ENCODE results near the gene NIPA2. TPM values are rescaled to one million over a fixed set of nuclear protein-coding genes. Genes with fewer than 3 reads are reported as not detected.

The NIPA2 gene
- 81.0 TPM for total RNA-seq (ENCODE audit: unreplicated experiment)
- long read RNA-seq, transcript NIPA2-201 (8 exons, 3,233 nt), result minor isoform, 15 of 108 reads
- long read RNA-seq, transcript NIPA2-203 (6 exons, 2,280 nt), result major isoform, 47 of 108 reads
- long read RNA-seq, transcript NIPA2-204 (7 exons, 3,130 nt), result minor isoform, 11 of 108 reads
- long read RNA-seq, partial matches to known transcripts, result 0 of 108 reads
- long read RNA-seq, other reads (novel, unspliced or antisense), result 31 of 108 reads

GRCh38 chr15:22838292-22839042, at the start of gene NIPA2:
Gene NIPA2, plus strand, starts transcription at chr15:22838666. Its CDS starts 13,066 bp downstream, at chr15:22851732.
- Mint-ChIP-seq H3K27ac (ENCODE audit: unreplicated experiment) (peak within 1 kb of the TSS; percentile 97), H3K36me3 (ENCODE audit: low read depth, unreplicated experiment) (peaks cover 13% of the 10 kb centered on the region), H3K9me3 (ENCODE audit: unreplicated experiment) (no peaks in the 10 kb centered on the region), H3K4me1 (ENCODE audit: unreplicated experiment) (peaks cover 22% of the 10 kb centered on the region), H3K4me3 (ENCODE audit: unreplicated experiment) (peak within 1 kb of the TSS; percentile 98), H3K27me3 (ENCODE audit: unreplicated experiment) (peaks cover 4% of the 10 kb centered on the region)
- no peak for TF ChIP-seq CTCF (IDR thresholded peaks at IDR 0.05; ENCODE audit: unreplicated experiment)
- peak; percentile 99 for DNase-seq (ENCODE audit: low spot score)

GRCh38 chr15:22794063-22794462, 44.4 kb upstream of the NIPA2 start:
- Mint-ChIP-seq H3K4me3 (ENCODE audit: unreplicated experiment) (no peak overlapping the region), H3K9me3 (ENCODE audit: unreplicated experiment) (no peaks in the 10 kb centered on the region), H3K36me3 (ENCODE audit: low read depth, unreplicated experiment) (peaks cover 18% of the 10 kb centered on the region), H3K4me1 (ENCODE audit: unreplicated experiment) (peaks cover 6% of the 10 kb centered on the region), H3K27me3 (ENCODE audit: unreplicated experiment) (peaks cover 7% of the 10 kb centered on the region), H3K27ac (ENCODE audit: unreplicated experiment) (no peak overlapping the region)
- no peak for DNase-seq (ENCODE audit: low spot score)
- no peak for TF ChIP-seq CTCF (IDR thresholded peaks at IDR 0.05; ENCODE audit: unreplicated experiment)

GRCh38 chr15:22794621-22795167, 43.8 kb upstream of the NIPA2 start:
- H3K36me3 Mint-ChIP-seq (ENCODE audit: low read depth, unreplicated experiment), result peaks cover 13% of the 10 kb centered on the region
- no peak overlapping the region for H3K4me3 Mint-ChIP-seq (ENCODE audit: unreplicated experiment)
- peaks cover 6% of the 10 kb centered on the region for H3K4me1 Mint-ChIP-seq (ENCODE audit: unreplicated experiment)
- no peak overlapping the region for H3K27ac Mint-ChIP-seq (ENCODE audit: unreplicated experiment)
- H3K27me3 Mint-ChIP-seq (ENCODE audit: unreplicated experiment), result peaks cover 5% of the 10 kb centered on the region
- DNase-seq (ENCODE audit: low spot score), result no peak
- TF ChIP-seq CTCF (IDR thresholded peaks at IDR 0.05; ENCODE audit: unreplicated experiment), result no peak
- no peaks in the 10 kb centered on the region for H3K9me3 Mint-ChIP-seq (ENCODE audit: unreplicated experiment)

- no peak for TF ChIP-seq CTCF (IDR thresholded peaks at IDR 0.05; ENCODE audit: unreplicated experiment)
- no peaks in the 10 kb centered on the region for H3K9me3 Mint-ChIP-seq (ENCODE audit: unreplicated experiment)
- peaks cover 6% of the 10 kb centered on the region for H3K4me1 Mint-ChIP-seq (ENCODE audit: unreplicated experiment)
- H3K27me3 Mint-ChIP-seq (ENCODE audit: unreplicated experiment), result peaks cover 2% of the 10 kb centered on the region
- H3K4me3 Mint-ChIP-seq (ENCODE audit: unreplicated experiment), result no peak overlapping the region
- no peak for DNase-seq (ENCODE audit: low spot score)
- peaks cover 13% of the 10 kb centered on the region for H3K36me3 Mint-ChIP-seq (ENCODE audit: low read depth, unreplicated experiment)
- no peak overlapping the region for H3K27ac Mint-ChIP-seq (ENCODE audit: unreplicated experiment)
These were observed 43.0 kb upstream of the NIPA2 start for GRCh38 chr15:22795206-22796063.
